Esophagus muscularis mucosa (tissue), 4 donors: ENCODE measurements around the gene METTL5. TPM values are rescaled to one million over a fixed set of nuclear protein-coding genes. Genes with fewer than 3 reads are reported as not detected.

ENCODE experiments used
- DNase-seq: peaks from one replicate; pipeline ENCODE4 v3.0.0-alpha.2; 2017; ENCODE audit errors: extremely low spot score
- H3K27ac ChIP-seq, 4 donors: fragments of 200-600 bp; sonication (generic); replicated peaks in 1 of 4; 1 replicate in 3 of 4; 2 replicates in 1 of 4; pipeline ENCODE4 v1.5.1; 2016 to 2019; ENCODE audit warnings: mild to moderate bottlenecking in 1 of 4
- H3K27me3 ChIP-seq, 4 donors: fragments of 200-600 bp; sonication (generic); one replicate each; pipeline versions ENCODE4 v1.5.1 to v1.6.0; 2016 to 2019
- H3K36me3 ChIP-seq, 4 donors: fragments of 200-600 bp; sonication (generic); one replicate each; pipeline ENCODE4 v1.5.1; 2016 to 2019
- H3K4me1 ChIP-seq, 4 donors: fragments of 200-600 bp; sonication (generic); one replicate each; pipeline ENCODE4 v1.5.1; 2016 to 2019
- H3K4me3 ChIP-seq, 4 donors: fragments of 200-600 bp; sonication (generic); 1 replicate in 2 of 4; 2 replicates in 2 of 4; pipeline ENCODE4 v1.5.1; 2016 to 2019; ENCODE audit warnings: mild to moderate bottlenecking in 4 of 4, moderate library complexity in 1 of 4
- H3K9me3 ChIP-seq, 4 donors: fragments of 200-600 bp; sonication (generic); 1 replicate in 3 of 4; 2 replicates in 1 of 4; pipeline ENCODE4 v1.5.1; 2016 to 2019
- CTCF ChIP-seq, 3 experiments: fragments of 200-600 bp in 2 of 3; fragments of 450-650 bp in 1 of 3; sonication (generic) in 2 of 3; IDR thresholded peaks; one replicate each; pipeline ENCODE4 v1.5.1; 2017 to 2019; ENCODE audit warnings: antibody characterized with exemption in 3 of 3, mild to moderate bottlenecking in 2 of 3, moderate library complexity in 1 of 3
- EP300 ChIP-seq: sonication (generic); formaldehyde crosslinking; IDR thresholded peaks from one replicate; pipeline ENCODE4 v1.6.1; 2017; ENCODE audit warnings: antibody characterized with exemption
- POLR2A ChIP-seq: fragments of 450-650 bp; IDR thresholded peaks from one replicate; pipeline ENCODE4 v1.6.1; 2017; ENCODE audit warnings: antibody characterized with exemption, moderate library complexity, mild to moderate bottlenecking, low read depth
- POLR2AphosphoS5 ChIP-seq, 2 donors: sonication (generic); formaldehyde crosslinking; IDR thresholded peaks; one replicate each; pipeline ENCODE4 v1.6.1; 2017; ENCODE audit warnings: antibody characterized with exemption in 2 of 2
- WGBS: methylation state at CpG from one replicate; pipeline ENCODE4 v1.1.5; 2018; 5-methylcytosine and 5-hydroxymethylcytosine counted together
- intact Hi-C: fragments of 100-400 bp; cut with DNase I; formaldehyde crosslinking; loops from one replicate; pipeline ENCODE4 v1.15.1; 2023
- total RNA-seq, 4 donors: library from RNA; depleted of rRNA; stranded (reverse); fragments of >200 nt; gene quantifications; one replicate each; pipeline versions ENCODE4 v1.1.0 to v1.2.1, GENCODE V29; 2016

The METTL5 gene
- total RNA-seq, 4 donors from 2014 or later: 66.2 to 104 (median 75.2) TPM

- peaks cover 6 to 18% (median 11%) of the 10 kb centered on the region in 4 donors for H3K36me3 ChIP-seq
- peaks cover 0 to 25% (median 21%) of the 10 kb centered on the region in 4 donors for H3K4me1 ChIP-seq
- TF ChIP-seq EP300 (no peak), POLR2A (no peak), POLR2AphosphoS5 (IDR thresholded peaks at IDR 0.05) (no peak), CTCF (IDR thresholded peaks at IDR 0.05) (no peak)
- intact Hi-C loops: no loop called here
- no peaks in the 10 kb centered on the region for H3K27me3 ChIP-seq
- no peak overlapping the region for H3K27ac ChIP-seq
- H3K4me3 ChIP-seq: no peak overlapping the region
- WGBS: 81% methylated on average over 5 of the region's 5 CpGs
- no peaks in the 10 kb centered on the region for H3K9me3 ChIP-seq
- DNase-seq: no peak
Observed at GRCh38 chr2:169797601-169798000, 27.1 kb downstream of the METTL5 start.

GRCh38 chr2:169796441-169796840 lies 28.3 kb downstream of the METTL5 start:
- DNase-seq: no peak
- TF ChIP-seq EP300: no peak
- no peak for TF ChIP-seq POLR2A
- no peak for TF ChIP-seq CTCF (IDR thresholded peaks at IDR 0.05)
- TF ChIP-seq POLR2AphosphoS5 (IDR thresholded peaks at IDR 0.05): no peak
- H3K4me1 ChIP-seq: peaks cover 0 to 19% (median 16%) of the 10 kb centered on the region in 4 donors
- H3K9me3 ChIP-seq: no peaks in the 10 kb centered on the region
- H3K27ac ChIP-seq: no peak overlapping the region
- intact Hi-C loops: no loop called here
- 83% methylated on average over 6 of the region's 6 CpGs for WGBS
- H3K4me3 ChIP-seq: no peak overlapping the region
- H3K27me3 ChIP-seq: no peaks in the 10 kb centered on the region
- H3K36me3 ChIP-seq: peaks cover under 1 to 7% (median 4%) of the 10 kb centered on the region in 4 donors

GRCh38 chr2:169795181-169795580 lies 29.5 kb downstream of the METTL5 start:
- Histone ChIP-seq H3K4me3 (no peak overlapping the region), H3K27me3 (no peaks in the 10 kb centered on the region), H3K27ac (no peak overlapping the region), H3K9me3 (no peaks in the 10 kb centered on the region), H3K4me1 (peaks cover 0 to 12% (median 9%) of the 10 kb centered on the region in 4 donors), H3K36me3 (no peaks in the 10 kb centered on the region)
- DNase-seq: no peak
- intact Hi-C loops: no loop called here
- TF ChIP-seq EP300: no peak
- no peak for TF ChIP-seq POLR2A
- TF ChIP-seq CTCF (IDR thresholded peaks at IDR 0.05): no peak
- no peak for TF ChIP-seq POLR2AphosphoS5 (IDR thresholded peaks at IDR 0.05)
- WGBS: 59% methylated on average over 2 of the region's 2 CpGs

GRCh38 chr2:169790581-169790980 lies 34.1 kb downstream of the METTL5 start:
- H3K4me3 ChIP-seq: no peak overlapping the region
- intact Hi-C loops: no loop called here
- H3K36me3 ChIP-seq: no peaks in the 10 kb centered on the region
- H3K9me3 ChIP-seq: no peaks in the 10 kb centered on the region
- no peaks in the 10 kb centered on the region for H3K27me3 ChIP-seq
- peaks cover 0 to 9% (median 7%) of the 10 kb centered on the region in 4 donors for H3K4me1 ChIP-seq
- no peak for TF ChIP-seq POLR2AphosphoS5 (IDR thresholded peaks at IDR 0.05)
- no peak for TF ChIP-seq CTCF (IDR thresholded peaks at IDR 0.05)
- no peak for TF ChIP-seq EP300
- no peak for TF ChIP-seq POLR2A
- no peak overlapping the region for H3K27ac ChIP-seq
- 85% methylated on average over 5 of the region's 5 CpGs for WGBS
- DNase-seq: no peak

- TF ChIP-seq CTCF (IDR thresholded peaks at IDR 0.05) (no peak), POLR2AphosphoS5 (IDR thresholded peaks at IDR 0.05) (no peak), EP300 (no peak), POLR2A (no peak)
- intact Hi-C loops: no loop called here
- no peaks in the 10 kb centered on the region for H3K36me3 ChIP-seq
- no peak for DNase-seq
- H3K27me3 ChIP-seq: no peaks in the 10 kb centered on the region
- WGBS: 100% methylated on average over 1 of the region's 1 CpG
- H3K4me1 ChIP-seq: no peaks in the 10 kb centered on the region
- no peak overlapping the region for H3K4me3 ChIP-seq
- H3K27ac ChIP-seq: no peak overlapping the region
- H3K9me3 ChIP-seq: no peaks in the 10 kb centered on the region
Observed at GRCh38 chr2:169782513-169782912, 42.2 kb downstream of the METTL5 start.
